T-helper 22 cell (primary cell): ENCODE data around the gene MEF2B.

Source experiments
- DNase-seq: peaks from one replicate; pipeline ENCODE4 v3.0.0-alpha.2; 2020; ENCODE audit warnings: low read depth

MEF2B gene

GRCh38 chr19:19098084-19098702 is 71.9 kb downstream of the MEF2B start:
- DNase-seq, result no peak

GRCh38 chr19:19096641-19097627 is 73.1 kb downstream of the MEF2B start:
- DNase-seq, result no peak

GRCh38 chr19:19095691-19096090 is 74.4 kb downstream of the MEF2B start:
- no peak for DNase-seq
